HAP-1 (cell line): Measurements from ENCODE around the gene IGF2.
A peak's percentile ranks its signal among the peaks of the same experiment; 100 is the strongest.

Experiments
- DNase-seq, 2 experiments: peaks; one replicate each; pipeline ENCODE4 v3.0.0-alpha.2; 2016 to 2020; ENCODE audit warnings: low spot score in 2 of 2
- H3K27me3 ChIP-seq: fragments of 250-450 bp; sonication (Bioruptor Pico); 2 replicates; pipeline ENCODE4 v1.5.1; 2020; ENCODE audit warnings: low read depth, mild to moderate bottlenecking, moderate library complexity
- H3K36me3 ChIP-seq: fragments of 250-450 bp; sonication (Bioruptor Pico); replicated peaks from 2 replicates; pipeline ENCODE4 v1.5.1; 2020; ENCODE audit warnings: mild to moderate bottlenecking
- H3K4me1 ChIP-seq: fragments of 250-450 bp; sonication (Bioruptor Pico); 2 replicates; pipeline ENCODE4 v1.5.1; 2020; ENCODE audit warnings: mild to moderate bottlenecking
- H3K4me3 ChIP-seq: fragments of 250-450 bp; sonication (Bioruptor Pico); 2 replicates; pipeline ENCODE4 v1.5.1; 2020; ENCODE audit warnings: mild to moderate bottlenecking, moderate library complexity
- H3K9me3 ChIP-seq: fragments of 250-450 bp; sonication (Bioruptor Pico); 2 replicates; pipeline ENCODE4 v1.5.1; 2020; ENCODE audit warnings: mild to moderate bottlenecking, moderate library complexity
- in situ Hi-C: fragments of 300-500 bp; cut with MboI; formaldehyde crosslinking; loops from 3 replicates; pipeline ENCODE4 v1.14.3; 2020; ENCODE audit warnings: low sequenced_read_pairs, inconsistent platforms, mixed read lengths

Gene IGF2

GRCh38 chr11:2155511-2155910 is 16.3 kb upstream of the IGF2 start:
- H3K4me1 ChIP-seq, result no peaks in the 10 kb centered on the region
- DNase-seq, result no peak
- in situ Hi-C loops, result loop anchor here (10.0 to 25.0 kb wide), 2 partner anchors 293 to 501 kb away; partner anchors contain the start of gene LSP1
- no peak overlapping the region for H3K4me3 ChIP-seq
- no peaks in the 10 kb centered on the region for H3K36me3 ChIP-seq
- H3K9me3 ChIP-seq, result no peaks in the 10 kb centered on the region
- H3K27me3 ChIP-seq, result peaks cover 3% of the 10 kb centered on the region; the same call in 1 of the 2 replicates

DNA sequence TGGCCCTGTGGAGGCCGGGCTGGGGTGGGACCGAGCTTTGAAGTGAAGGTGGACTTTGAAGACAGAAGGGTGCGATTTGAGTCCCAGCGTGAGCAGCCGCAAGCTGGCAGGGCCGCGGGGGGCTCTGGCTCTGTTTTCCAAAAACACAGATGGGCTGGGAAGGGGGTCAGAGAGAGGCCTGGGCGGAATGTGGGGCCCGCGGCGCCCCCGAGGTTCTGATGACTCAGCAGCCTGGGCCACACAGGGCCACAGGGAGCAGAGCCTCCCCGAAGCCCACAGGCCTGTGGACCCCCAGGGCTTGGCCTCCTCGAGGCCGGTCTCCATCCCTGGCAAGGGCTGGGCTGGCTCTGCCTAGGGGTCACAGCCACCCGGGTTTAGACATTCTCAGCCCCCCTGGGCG is 15.7 kb upstream of the IGF2 start:
- Histone ChIP-seq H3K4me3 (no peak overlapping the region), H3K9me3 (no peaks in the 10 kb centered on the region), H3K4me1 (no peaks in the 10 kb centered on the region), H3K36me3 (no peaks in the 10 kb centered on the region), H3K27me3 (peaks cover 8% of the 10 kb centered on the region)
- DNase-seq, result no peak
- in situ Hi-C loops, result loop anchor here (10.0 to 25.0 kb wide), 2 partner anchors 293 to 500 kb away; partner anchors contain the start of gene LSP1

DNA sequence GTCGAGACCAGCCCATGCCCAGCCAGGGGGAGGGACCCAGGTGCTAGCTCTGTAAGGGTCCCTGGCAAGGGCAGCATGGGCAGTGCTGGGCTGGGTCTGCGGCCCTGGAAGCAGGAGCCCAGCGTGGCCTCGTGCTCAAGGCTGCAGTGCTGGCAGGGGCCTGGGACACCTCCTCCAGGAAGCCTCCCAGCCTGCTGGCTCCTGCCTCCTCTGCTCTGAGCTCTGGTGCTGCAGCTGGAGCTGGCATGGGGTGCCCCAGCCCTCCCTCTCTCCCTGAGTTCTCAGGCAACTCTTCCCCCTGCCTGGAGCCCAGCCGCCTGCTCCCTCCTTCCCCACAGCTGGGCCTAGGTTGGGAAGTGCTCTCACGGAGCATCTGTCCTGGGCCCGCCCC is 15.0 kb upstream of the IGF2 start:
- Histone ChIP-seq H3K4me3 (no peak overlapping the region), H3K4me1 (no peaks in the 10 kb centered on the region), H3K9me3 (no peaks in the 10 kb centered on the region), H3K27me3 (peaks cover 15% of the 10 kb centered on the region), H3K36me3 (no peaks in the 10 kb centered on the region)
- no peak for DNase-seq
- in situ Hi-C loops, result loop anchor here (10.0 to 25.0 kb wide), 2 partner anchors 292 to 499 kb away; partner anchors contain the start of gene LSP1

- no peaks in the 10 kb centered on the region for H3K4me1 ChIP-seq
- H3K4me3 ChIP-seq, result no peak overlapping the region
- no peaks in the 10 kb centered on the region for H3K9me3 ChIP-seq
- in situ Hi-C loops, result loop anchor here (10.0 to 25.0 kb wide), 2 partner anchors 291 to 499 kb away; partner anchors contain the start of gene LSP1
- H3K36me3 ChIP-seq, result no peaks in the 10 kb centered on the region
- no peak for DNase-seq
- H3K27me3 ChIP-seq, result peaks cover 20% of the 10 kb centered on the region
Observed at GRCh38 chr11:2153581-2154194, 14.5 kb upstream of the IGF2 start.

GRCh38 chr11:2151500-2152257 is 12.5 kb upstream of the IGF2 start:
- H3K4me3 ChIP-seq, result no peak overlapping the region
- in situ Hi-C loops, result loop anchor here (10.0 to 25.0 kb wide), 2 partner anchors 289 to 497 kb away; partner anchors contain the start of gene LSP1
- H3K36me3 ChIP-seq, result no peaks in the 10 kb centered on the region
- H3K27me3 ChIP-seq, result peaks cover 39% of the 10 kb centered on the region
- DNase-seq, result peak; percentile 61 to 86
- H3K4me1 ChIP-seq, result no peaks in the 10 kb centered on the region
- H3K9me3 ChIP-seq, result no peaks in the 10 kb centered on the region

DNA sequence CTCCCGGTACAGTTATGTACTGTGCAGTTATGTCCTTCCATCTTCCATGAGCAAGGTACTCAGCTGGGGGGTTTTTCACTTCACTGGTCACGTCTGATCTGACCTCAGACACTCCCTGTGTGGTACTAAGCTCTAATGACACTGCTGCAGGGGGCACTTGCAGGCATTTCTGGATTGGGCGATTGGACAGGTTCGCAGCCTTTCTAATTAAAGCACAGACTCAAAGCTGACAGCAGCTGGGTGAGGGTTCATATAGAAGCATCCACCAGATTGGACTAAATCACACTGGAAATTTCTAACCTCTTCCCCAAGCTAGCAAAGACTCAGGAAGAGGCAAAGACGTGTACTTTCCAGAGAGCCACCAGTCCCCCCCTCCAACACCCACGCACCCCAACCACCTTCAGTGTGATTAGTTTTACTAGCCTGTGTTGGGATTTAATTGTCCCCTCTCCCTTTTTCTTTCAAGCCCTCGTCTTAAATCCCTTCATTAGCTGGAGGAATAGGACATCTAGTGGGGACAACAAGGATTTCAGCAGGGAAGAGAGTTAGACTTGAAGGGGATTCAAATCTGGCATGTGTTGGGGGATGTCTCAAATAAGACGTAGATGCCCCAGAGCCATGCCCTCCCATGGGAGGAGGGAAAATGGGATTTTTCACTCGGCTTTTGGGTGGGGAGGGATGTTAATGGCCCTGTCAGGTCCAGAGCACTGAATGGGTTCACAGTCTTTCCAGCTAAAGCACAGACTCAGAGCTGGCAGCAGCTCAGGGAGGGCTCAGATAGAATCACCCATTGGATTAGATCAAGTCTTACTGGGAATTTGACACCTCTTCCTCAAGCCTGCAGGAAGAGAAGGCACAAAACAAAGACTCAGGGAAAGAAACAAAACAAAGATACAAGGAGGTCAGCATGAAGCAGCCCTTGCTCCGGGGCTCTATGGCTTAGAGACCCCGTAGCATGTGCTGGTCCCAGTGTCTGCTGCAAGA is 11.0 kb upstream of the IGF2 start:
- peaks cover 54% of the 10 kb centered on the region for H3K27me3 ChIP-seq
- in situ Hi-C loops, result loop anchor here (10.0 to 25.0 kb wide), 2 partner anchors 288 to 495 kb away; partner anchors contain the start of gene LSP1
- DNase-seq, result peak in 1 of 2 experiments; percentile 43

DNA sequence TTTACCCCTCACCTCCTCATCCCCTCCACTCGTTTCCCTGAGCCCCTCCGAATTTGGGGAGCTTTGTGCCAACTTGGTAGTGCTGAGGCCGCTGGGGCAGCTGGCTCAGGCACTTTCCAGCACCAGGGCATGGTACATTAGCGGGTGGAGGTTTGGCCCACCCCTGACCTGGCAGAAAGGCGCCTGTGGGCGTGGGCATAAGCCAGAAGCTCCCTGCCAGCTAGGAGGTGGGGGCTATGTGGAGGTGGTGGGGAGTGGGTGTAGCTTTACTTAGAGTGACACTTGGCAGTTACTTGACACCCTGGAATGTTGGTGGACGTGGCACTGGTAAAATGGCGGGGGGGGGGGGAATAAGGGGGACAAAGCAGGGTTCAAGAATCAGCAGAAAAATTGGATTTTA is 10.3 kb upstream of the IGF2 start:
- DNase-seq, result no peak
- Histone ChIP-seq H3K4me1 (no peaks in the 10 kb centered on the region), H3K4me3 (no peak overlapping the region), H3K27me3 (peaks cover 59% of the 10 kb centered on the region), H3K9me3 (no peaks in the 10 kb centered on the region), H3K36me3 (no peaks in the 10 kb centered on the region)
- in situ Hi-C loops, result no loop called here

More for the DNA sequence above, 11.0 kb upstream of the IGF2 start:
- no peak overlapping the region for H3K4me3 ChIP-seq
- no peaks in the 10 kb centered on the region for H3K4me1 ChIP-seq
- no peaks in the 10 kb centered on the region for H3K36me3 ChIP-seq
- H3K9me3 ChIP-seq, result no peaks in the 10 kb centered on the region

- in situ Hi-C loops, result no loop called here
- Histone ChIP-seq H3K9me3 (no peaks in the 10 kb centered on the region), H3K36me3 (no peaks in the 10 kb centered on the region), H3K27me3 (peaks cover 67% of the 10 kb centered on the region), H3K4me3 (no peak overlapping the region), H3K4me1 (no peaks in the 10 kb centered on the region)
- no peak for DNase-seq
Observed at GRCh38 chr11:2148595-2148994, 9.4 kb upstream of the IGF2 start.

- Histone ChIP-seq H3K27me3 (peaks cover 77% of the 10 kb centered on the region), H3K4me1 (no peaks in the 10 kb centered on the region), H3K4me3 (no peak overlapping the region), H3K36me3 (no peaks in the 10 kb centered on the region), H3K9me3 (no peaks in the 10 kb centered on the region)
- in situ Hi-C loops, result no loop called here
- no peak for DNase-seq
Observed at GRCh38 chr11:2147391-2147790, 8.2 kb upstream of the IGF2 start.

GRCh38 chr11:2146051-2146450 is 6.9 kb upstream of the IGF2 start:
- in situ Hi-C loops, result no loop called here
- no peaks in the 10 kb centered on the region for H3K36me3 ChIP-seq
- no peaks in the 10 kb centered on the region for H3K4me1 ChIP-seq
- DNase-seq, result no peak
- no peaks in the 10 kb centered on the region for H3K9me3 ChIP-seq
- no peak overlapping the region for H3K4me3 ChIP-seq
- peaks cover 90% of the 10 kb centered on the region for H3K27me3 ChIP-seq

GRCh38 chr11:2144544-2145248 is 5.5 kb upstream of the IGF2 start:
- DNase-seq, result no peak
- Histone ChIP-seq H3K27me3 (peaks cover 92% of the 10 kb centered on the region), H3K36me3 (no peaks in the 10 kb centered on the region), H3K9me3 (no peaks in the 10 kb centered on the region), H3K4me1 (no peaks in the 10 kb centered on the region), H3K4me3 (no peak overlapping the region)
- in situ Hi-C loops, result no loop called here

GRCh38 chr11:2143799-2144543 is 4.8 kb upstream of the IGF2 start:
- H3K9me3 ChIP-seq, result no peaks in the 10 kb centered on the region
- H3K27me3 ChIP-seq, result peaks cover 87% of the 10 kb centered on the region
- no peaks in the 10 kb centered on the region for H3K4me1 ChIP-seq
- H3K4me3 ChIP-seq, result no peak overlapping the region
- DNase-seq, result no peak
- H3K36me3 ChIP-seq, result no peaks in the 10 kb centered on the region
- in situ Hi-C loops, result no loop called here
